ENCODE measurements around the gene ARHGEF39. TPM values are rescaled to one million over a fixed set of nuclear protein-coding genes. Genes with fewer than 3 reads are reported as not detected.
"Not testable (repeated sequence)": the region's sequence is repeated elsewhere in the genome, so short reads cannot be mapped to it uniquely, and the experiment has no call there.

Gene ARHGEF39
- total RNA-seq, 1 donor from 2014 or later = 1.0 TPM

DNA sequence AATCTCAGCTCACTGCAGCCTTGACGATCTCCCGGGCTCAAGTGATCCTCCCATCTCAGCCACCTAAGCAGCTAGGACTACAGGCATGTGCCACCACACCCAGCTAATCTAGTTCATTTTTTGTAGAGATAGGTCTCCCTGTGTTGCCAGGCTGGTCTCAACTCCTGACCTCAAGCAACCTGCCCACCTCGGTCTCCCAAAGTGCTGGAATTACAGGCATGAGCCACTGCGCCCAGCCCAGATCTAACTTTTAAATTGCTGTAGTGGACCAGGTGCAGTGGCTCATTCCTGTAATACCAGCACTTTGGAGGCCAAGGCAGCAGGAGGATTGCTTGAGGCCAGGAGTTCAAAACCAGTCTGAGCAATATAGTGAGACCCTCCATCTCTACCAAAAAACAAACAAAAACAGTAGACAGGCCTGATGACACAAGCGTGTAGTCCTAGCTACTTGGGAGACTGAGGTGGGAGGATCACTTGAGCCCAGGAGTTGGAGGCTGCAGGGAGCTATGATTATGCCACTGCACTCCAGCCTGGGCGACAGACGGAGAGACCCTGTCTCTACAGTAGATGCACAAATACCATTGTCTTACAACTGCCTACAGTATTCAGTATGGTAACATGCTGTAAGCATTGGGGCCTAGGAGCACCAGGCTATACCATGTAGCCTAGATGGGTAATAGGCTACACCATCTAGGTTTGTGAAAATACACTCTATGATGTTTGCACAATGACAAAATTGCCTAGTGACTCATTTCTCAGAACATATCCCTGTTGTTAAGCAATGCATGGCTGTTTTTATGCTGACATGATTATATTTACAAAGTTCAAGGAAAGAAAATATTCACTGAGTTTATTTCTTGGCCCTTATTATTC is 12.8 kb downstream of the ARHGEF39 start:
- no peak for DNase-seq (ENCODE audit: low read depth in 2 of 2)

DNA sequence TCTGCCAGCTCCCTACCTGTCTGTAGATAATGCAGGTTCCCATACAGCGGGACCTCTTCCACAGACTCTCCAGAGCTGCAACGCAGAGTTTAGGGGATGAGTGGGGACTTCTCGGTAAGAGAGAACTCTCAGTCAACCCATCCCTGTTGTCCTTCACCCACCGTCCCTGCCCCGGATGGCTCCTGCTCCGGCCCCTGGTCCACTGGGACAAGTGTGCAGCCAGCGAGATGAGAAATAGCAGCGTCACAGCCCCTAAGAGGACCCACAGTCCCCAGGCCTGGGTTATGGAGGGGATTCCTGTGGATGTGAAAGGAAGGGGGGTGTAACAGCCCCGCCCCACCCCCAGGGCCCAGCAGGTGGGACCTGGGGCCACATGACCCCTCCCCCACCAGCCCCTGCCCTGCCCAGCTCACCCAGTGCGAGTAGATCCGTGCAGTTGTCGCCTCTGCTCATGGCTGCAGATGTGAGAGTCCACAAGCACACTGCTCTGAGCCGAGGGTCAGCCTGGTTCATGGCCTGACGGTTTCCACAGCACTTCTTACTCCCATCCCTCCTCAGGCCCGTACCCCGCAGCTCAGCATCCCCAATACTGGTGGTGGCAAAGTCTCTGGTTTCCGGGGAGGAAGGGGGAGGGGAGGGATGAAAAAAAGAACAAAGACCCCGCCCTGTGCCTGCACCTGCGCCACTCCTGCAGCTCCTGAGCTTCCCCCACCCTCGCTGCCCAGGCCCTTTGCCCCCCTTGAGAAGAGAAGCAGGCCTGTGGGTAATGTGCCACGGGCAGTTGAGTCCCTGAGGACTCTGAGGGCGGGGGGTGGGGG is 14.4 kb downstream of the ARHGEF39 start, which contains the start of gene SIT1:
SIT1 (minus strand) TSS at position 591 of the 818 bp plus-strand sequence; CDS start at position 513, 78 bp downstream.
- no peak for DNase-seq (ENCODE audit: low read depth in 2 of 2)

DNA sequence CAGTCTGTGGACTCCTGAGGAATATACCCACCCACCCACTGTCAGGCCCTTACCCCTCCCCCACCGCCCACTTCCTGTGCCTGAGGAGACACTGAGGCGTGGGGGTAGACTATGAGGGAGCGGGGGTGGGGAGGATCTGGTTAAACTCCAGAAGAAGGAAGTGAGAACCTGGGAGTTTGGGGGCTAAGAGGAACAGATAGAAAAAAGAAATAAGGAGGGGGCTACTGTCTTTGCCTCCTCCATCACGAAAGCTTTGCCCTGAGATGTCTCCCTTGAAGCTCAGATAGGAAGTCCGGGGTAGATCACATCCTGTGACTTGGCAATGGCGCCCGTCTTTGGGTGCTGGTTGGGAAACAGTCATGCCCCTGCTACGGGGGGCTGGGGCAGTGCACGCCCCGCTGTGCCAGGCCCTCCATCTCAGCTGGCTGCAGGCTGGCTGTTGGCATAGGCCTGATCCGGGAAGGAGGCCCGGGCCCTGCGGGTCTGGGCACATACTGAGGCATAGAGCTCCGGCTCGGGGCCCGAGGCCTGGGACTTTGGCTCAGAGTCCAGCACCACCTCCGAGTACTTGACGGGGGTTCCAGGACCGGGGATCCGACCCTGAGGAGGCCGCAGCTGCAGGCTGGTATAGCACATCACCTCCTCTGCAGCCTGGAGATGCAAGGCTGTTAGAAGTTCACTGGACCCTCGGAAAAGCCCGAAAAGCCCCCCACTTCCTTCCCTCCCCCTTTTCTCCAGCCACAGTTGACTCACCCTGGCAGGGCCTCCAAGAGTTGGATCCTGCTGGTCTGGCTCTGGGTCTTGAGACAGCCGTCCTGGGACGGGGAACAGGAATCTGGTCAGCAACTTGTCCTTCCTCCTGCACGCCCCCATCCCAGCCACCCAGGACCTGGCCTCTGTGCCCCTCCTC is 15.3 kb downstream of the ARHGEF39 start:
- DNase-seq (ENCODE audit: low read depth in 2 of 2) = no peak

DNA sequence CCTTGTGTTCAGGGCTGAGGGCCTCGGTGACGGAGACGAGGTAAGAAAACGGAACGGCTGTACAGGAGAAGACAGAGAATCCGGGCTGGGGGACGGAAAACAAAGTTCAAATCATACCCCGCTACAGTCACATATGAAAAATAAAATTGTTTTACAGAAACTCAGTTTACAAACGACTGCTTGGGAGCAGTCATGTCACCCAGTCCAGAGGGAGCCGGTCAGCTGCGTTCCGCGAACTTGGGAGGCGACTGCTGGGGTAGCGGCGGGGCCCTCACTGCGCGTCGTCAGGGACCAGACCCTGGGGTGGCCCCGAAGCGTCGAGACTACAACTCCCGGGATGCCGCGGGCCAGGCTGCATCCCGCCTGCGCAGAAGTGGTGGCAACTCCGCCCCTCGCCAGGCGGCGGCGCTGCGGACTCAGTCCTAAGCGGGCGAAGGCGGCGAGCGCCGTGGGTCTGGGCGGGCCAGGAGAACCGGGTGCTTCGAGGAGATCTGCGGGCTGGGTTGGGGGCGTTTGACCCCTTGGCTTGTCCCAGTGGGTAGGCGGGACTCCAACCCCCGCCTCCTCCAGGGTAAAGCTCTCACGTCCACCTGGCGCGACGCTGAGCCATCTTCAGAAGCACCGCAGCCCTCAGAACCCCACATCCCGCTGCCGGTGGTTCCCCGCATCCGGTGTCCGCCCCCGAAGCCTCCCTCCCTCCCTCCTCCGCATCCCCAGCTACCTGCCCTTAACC is 18.3 kb downstream of the ARHGEF39 start:
- peak; percentile 59 to 86 for DNase-seq (ENCODE audit: low read depth in 2 of 2)

DNA sequence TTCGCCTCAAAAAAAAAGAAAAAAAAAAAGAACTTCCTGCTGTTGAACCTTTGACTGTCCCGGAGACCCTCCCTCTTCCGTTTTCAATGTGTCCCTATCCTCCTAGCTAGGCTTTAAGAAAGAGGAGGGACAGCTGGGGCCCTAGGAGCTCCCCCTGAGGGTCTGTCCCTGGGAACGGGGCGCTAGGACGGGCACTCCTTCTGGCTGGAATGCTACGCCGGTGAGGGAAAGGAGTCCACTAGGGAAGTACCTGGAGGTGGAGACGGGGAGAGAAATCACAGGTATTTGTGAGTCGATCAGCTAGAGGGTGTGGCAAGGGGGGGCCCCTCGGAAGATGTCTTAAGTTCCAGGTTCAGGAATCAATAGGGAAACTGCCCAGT is 18.9 kb downstream of the ARHGEF39 start:
- no peak for DNase-seq (ENCODE audit: low read depth in 2 of 2)

DNA sequence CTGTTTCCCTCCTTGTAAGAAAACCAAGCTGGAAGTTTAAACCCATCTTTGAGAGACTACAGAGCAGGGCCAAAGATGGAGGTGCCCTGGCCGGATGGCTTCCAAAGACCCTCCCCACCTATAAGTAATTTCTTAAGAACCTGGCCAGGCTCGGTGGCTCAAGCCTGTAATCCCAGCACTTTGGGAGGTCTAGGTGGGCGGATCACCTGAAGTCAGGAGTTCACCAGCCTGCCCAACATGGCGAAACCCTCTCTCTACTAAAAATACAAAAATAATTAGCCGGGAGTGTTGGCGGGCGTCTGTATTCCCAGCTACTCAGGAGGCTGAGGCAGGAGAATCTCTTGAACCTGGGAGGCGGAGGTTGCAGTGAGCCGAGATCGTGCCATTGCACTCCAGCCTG is 19.3 kb downstream of the ARHGEF39 start:
- DNase-seq (ENCODE audit: low read depth in 2 of 2) = not testable (repeated sequence)

DNA sequence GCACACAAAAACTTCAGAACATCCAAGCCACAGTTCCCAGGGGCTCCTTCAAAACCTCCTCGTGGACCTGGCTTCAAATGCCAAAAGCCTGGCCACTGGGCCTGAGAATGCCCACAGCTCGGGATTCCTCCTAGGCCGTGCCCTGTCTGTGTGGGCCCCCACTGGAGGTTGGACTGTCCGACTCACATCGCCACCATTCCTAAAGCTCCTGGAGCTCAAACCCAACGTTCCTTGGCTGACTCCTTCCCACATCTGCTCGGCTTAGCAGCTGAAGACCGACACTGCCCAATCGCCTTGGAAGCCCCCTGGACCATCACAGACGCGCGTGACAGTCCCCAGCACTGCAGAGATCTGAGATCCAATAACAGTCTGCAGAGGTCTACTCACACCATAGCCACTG is 21.9 kb downstream of the ARHGEF39 start:
- DNase-seq (ENCODE audit: low read depth in 2 of 2) = no peak

DNA sequence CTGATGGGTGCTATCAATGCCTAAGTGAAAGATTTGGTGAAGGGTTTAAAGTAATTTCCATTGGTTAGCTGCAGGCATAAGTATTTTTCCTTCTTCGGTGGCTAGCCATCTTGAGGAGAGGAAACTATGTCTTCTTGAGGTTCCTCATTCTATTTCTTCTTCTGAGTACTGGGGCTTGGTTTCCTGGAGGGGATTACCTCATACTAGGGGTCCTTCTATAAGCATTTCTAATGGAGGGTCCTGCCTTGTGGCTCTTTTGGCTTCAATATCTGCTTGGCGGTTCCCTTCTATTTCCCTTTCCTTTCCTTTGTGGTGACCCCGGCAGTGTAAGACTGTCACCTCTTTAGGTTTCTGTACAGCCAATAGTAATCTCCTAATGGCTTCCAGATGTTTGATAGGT is 23.5 kb downstream of the ARHGEF39 start:
- DNase-seq (ENCODE audit: low read depth in 2 of 2) = not testable (repeated sequence)

DNA sequence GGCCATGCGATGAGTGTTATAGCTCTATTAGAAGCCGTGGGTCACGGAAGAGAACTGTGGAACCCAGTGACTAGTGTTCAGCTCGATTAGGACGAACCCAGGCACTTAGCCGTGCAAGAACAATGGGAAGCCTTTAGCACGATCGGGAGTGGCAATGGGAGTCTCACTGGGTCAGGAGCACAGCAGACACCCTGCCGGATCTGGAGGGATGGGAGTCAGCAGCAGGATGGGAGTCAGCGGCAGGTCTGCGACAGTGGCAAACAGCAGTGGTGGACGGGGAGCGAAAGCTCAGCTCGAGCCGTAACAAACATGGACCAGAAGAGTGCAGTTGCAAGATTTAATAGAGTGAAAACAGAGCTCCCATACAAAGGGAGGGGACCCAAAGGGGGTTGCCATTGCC is 24.6 kb downstream of the ARHGEF39 start:
- DNase-seq (ENCODE audit: low read depth in 2 of 2) = not testable (repeated sequence)

DNA sequence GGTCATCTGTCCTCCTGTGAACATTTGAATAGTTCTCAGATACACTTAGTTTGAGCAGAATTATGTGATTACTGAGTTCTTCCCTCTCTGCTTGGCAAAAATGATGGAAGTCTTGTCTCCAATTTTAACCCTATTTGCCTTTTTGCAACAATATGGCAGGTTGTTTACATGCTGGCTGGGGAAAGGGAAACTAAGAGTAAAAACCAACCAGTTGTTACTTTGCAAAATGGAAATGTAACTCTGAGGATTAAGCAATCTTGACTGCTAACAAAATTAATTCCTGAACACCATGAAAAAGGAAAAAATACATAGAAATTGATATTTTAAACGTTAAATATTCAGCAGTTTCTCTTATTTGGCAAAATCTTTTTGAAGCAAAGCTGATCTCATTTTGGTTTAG is 25.4 kb downstream of the ARHGEF39 start:
- DNase-seq (ENCODE audit: low read depth in 2 of 2) = no peak

DNA sequence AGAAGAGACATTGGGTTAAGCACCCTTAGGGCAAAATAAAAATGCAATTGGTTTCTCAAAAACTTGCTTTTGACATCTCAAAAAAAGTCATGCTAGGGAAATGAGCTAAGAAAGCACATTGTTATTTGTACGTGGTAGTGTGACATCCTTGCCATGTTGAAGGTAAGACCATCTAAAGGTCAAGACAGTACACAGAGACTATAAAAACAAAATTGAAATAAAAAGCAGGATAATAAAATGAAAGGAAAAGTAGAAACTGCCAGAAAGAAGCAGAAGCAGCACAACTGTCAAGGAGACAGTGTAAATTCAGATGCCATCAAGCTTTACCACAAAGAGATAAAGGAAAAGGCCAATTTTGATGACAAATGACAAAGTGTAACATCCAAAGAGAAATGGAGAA is 25.8 kb downstream of the ARHGEF39 start:
- DNase-seq (ENCODE audit: low read depth in 2 of 2) = not testable (repeated sequence)

DNA sequence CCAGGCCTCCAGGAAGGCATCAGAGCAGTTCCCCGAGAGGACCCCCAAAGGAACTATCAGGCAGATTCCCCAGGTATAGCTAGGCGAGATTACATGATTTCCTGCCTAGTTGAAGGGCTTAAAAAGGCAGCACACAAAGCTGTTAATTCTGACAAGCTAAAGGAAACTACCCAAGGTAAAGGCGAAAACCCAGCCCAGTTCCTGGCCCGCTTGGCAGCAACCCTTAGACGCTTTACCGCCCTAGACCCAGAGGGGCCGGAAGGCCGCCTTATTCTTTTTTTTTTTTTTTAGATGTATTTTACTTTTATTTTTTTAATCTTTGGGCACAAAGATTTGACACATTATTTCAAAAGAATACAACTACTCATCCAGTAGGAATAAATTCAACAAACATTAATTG is 26.2 kb downstream of the ARHGEF39 start:
- not testable (repeated sequence) for DNase-seq (ENCODE audit: low read depth in 2 of 2)

DNA sequence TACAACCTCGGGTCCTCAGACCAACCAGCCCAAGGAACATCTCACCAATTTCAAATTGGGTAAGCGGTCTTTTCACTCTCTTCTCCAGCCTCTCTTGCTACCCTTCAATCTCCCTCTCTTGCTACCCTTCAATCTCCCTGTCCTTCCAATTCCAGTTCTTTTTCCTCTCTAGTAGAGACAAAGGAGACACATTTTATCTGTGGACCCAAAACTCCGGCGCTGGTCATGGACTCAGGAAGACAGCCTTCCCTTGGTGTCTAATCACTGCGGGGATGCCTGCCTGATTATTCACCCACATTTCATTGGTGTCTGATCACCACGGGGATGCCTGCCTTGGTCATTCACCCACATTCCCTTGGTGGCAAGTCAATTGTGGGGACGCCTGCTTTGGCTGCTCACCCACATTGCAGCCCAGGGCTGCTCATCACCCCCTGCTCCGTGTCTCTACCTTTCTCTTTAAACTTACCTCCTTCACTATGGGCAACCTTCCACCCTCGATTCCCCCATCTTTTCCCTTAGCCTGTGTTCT is 27.5 kb downstream of the ARHGEF39 start:
- DNase-seq (ENCODE audit: low read depth in 2 of 2) = not testable (repeated sequence)

DNA sequence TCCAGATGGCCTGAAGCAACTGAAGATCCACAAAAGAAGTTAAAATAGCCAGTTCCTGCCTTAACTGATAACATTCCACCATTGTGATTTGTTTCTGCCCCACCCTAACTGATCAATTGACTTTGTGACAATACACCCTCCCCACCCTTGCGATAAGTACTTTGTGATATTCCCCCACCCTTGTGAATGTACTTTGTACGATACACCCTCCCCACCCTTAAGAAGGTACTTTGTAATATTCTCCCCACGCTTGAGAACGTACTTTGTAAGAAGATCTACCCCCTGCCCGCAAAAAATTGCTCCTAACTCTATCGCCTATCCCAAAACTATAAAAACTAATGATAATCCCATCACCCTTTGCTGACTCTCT is 28.1 kb downstream of the ARHGEF39 start:
- DNase-seq (ENCODE audit: low read depth in 2 of 2) = not testable (repeated sequence)

DNA sequence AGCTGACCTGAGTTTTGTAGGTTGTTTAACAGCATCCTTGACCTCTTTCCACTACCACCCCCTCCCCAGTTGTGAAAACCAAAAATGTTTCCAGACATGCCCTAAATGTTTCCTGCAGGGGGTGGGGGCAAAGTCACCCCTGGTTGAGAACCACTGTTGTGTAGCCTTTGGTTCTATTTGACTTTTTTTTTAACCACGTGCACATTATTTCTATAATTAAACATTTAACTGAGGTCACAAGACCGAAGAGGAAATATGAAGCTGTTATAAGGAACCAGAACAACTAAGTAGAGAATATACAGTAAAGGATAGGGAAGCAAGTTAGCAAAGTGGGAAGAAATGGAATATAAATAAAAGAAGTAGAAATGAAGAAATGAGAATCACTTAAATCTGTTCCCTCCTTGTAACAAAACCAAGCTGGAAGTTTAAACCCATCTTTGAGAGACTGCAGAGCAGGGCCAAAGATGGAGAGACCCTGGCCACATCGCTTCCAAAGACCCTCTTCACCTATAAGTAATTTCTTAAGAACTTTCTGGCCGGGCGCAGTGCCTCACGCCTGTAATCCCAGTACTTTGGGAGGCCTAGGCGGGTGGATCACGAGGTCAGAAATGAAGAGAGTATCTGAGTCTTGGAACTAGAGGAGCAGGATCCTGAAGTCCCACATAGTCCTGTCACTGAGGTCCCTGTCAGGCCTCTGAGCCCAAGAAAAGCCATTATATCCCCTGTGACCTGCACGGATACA is 28.7 kb downstream of the ARHGEF39 start:
- DNase-seq (ENCODE audit: low read depth in 2 of 2) = no peak

DNA sequence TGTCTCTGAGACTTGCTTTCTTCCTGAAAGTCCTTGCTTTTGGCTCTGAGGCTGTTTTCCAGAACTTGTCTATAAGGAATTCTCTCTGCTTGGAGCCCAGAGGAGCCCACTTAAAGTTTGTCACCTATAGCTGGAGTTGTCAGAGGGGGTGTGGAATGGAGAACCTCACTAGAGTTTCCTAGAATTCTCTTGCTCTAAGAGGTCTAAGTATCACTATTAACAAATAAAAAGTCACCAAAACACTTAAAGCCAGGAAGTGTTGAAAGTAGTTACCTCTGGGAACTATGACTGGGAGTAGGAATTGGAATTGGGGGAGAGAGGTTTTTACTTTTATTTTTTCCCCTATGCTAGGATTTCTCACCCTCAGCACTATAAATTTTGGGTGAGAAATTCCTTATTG is 29.3 kb downstream of the ARHGEF39 start:
- DNase-seq (ENCODE audit: low read depth in 2 of 2) = no peak

DNA sequence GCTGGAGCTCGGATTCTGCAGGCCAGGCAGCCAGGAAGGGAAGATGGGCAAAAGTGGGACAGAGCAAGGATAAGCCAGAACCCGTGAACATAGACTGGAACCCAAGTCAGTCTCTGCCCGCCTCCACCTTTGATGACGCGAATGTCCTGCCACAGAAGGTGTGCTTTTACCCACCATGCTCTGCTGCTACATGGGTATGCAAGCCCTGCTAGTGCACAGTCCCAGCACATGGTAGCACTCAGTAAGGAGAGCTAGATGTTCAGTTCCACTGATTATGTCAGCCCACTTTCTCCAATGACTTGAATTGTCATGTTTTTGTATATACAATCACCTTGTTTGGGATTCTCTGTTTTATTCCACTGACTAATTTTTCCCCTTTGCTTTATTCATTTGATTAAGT is 35.4 kb downstream of the ARHGEF39 start:
- no peak for DNase-seq (ENCODE audit: low read depth in 2 of 2)

DNA sequence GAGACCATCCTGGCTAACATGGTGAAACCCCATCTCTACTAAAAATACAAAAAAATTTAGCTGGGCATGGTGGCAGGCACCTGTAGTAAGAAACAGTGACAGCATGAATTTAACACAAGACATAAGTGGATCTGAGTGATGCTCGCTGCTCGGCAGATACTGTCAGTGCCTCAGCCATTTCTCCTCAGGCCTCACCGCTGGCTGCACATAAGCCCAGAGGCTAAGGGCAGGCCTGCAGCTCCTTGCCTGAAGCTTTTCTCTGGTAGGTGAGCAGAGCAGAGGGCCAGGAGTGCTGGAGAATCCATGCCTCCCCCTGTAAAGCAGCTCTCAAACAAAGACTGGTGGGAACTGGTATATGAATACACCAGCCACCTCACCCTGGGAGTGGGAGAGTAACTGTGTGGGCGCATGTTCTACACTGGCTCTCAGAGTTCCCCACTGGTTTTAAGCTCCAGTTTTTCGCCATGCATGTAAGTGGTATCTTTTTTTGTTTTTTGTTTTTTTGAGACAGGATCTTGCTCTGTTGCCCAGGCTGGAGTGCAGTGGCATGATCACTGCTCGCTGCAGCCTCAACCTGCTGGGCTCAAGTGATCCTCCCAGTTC is 36.5 kb downstream of the ARHGEF39 start:
- DNase-seq (ENCODE audit: low read depth in 2 of 2) = no peak

DNA sequence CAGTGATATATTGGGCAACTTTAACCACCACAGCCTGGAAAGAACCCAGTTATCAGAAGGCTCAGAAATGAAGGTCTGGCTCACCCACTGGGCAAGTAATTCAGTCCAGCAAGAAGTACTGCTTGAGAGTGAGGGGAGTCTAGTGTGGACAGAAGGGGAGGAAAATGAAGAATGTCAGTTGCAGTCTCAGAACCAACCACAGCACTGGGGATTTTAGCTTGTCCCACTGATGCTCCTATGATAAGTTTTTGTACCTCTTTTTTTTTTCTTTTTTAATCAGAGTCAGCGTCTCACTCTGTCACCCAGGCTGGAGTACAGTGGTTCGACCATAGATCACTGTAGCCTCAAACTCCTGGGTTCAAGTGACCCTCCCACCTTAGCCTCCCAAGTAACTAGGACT is 37.4 kb downstream of the ARHGEF39 start:
- no peak for DNase-seq (ENCODE audit: low read depth in 2 of 2)

DNA sequence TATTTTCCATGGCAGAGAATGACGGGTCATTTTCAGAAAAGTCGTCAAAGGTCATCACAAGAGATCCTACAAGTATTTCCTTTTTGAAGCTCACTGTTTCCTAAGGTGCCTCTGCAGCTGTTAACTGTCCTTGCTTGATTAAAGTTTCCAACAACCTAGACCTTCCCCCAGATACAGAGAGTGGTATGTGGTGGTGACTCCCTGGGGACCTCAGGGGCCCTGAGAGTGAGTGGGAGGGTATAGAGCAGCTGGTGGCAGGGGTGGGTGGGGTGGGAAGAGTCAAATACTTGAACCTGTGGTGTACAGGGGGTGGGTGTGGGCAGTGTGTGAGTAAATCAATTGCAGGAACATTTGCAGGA is 45.2 kb downstream of the ARHGEF39 start:
- DNase-seq (ENCODE audit: low read depth in 2 of 2) = no peak
